ENCODE results near the gene PRKG1. TPM values are rescaled to one million over a fixed set of nuclear protein-coding genes. Genes with fewer than 3 reads are reported as not detected.

Gene PRKG1
- total and polyA plus RNA-seq, 2 donors (not counting 1 experiment from before 2014, with no cell fraction given) = 45.8 to 71.8 TPM

DNA sequence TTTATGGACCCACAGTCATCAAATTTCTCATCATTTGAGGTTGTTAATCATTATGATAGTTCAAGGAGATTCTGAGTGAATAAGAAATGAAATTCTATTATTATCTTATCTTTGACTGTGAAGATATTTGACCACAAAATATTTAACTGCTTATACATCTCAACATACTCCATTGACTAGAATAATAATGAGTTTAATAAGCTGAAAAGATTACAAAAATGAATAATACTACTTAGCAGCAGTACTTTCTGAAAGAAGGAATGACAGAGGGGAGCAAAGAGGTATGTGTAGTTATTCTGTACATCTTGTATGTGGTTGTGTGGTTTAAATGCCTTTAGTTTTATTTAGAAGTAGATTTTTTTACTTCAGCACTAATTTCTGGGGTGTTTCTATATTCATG lies 214.2 kb downstream of the PRKG1 start:
- Histone ChIP-seq H4K20me1 (ENCODE audit: control insufficient read depth, extremely low read depth, insufficient read depth, low read length) (no peaks in the 10 kb centered on the region), H3K4me1 (ENCODE audit: control insufficient read depth, extremely low read depth, insufficient read depth, low read length) (peaks cover 3% of the 10 kb centered on the region), H3K9me3 (ENCODE audit: control insufficient read depth, insufficient read depth, low read depth, low read length) (no peaks in the 10 kb centered on the region), H3K79me2 (ENCODE audit: control insufficient read depth, insufficient read depth, low read length) (no peaks in the 10 kb centered on the region), H3K27ac (ENCODE audit: insufficient read depth, low read length) (no peak overlapping the region), H3K27me3 (ENCODE audit: control insufficient read depth, insufficient read depth, low read length) (no peaks in the 10 kb centered on the region), H3K4me3 (replicated peaks in 1 of 4; ENCODE audit: control extremely low read depth in 1 of 4, insufficient read depth in 1 of 4, low read depth in 3 of 4, low read length in 4 of 4) (no peak overlapping the region), H2AFZ (ENCODE audit: low read length) (no peak overlapping the region), H3K36me3 (ENCODE audit: control insufficient read depth, insufficient read depth, low read length) (no peaks in the 10 kb centered on the region), H3K9ac (ENCODE audit: insufficient read depth, low read length) (no peak overlapping the region), H3K4me2 (ENCODE audit: extremely low read depth, insufficient read depth, low read length) (no peak overlapping the region)
- DNase-seq (ENCODE audit: low read depth in 2 of 2) = peak in 1 of 2 donors; percentile 60
- no peak for TF ChIP-seq EZH2 (IDR thresholded peaks at IDR 0.05; ENCODE audit: low read length, missing control alignments)
- TF ChIP-seq, protein P1, sequence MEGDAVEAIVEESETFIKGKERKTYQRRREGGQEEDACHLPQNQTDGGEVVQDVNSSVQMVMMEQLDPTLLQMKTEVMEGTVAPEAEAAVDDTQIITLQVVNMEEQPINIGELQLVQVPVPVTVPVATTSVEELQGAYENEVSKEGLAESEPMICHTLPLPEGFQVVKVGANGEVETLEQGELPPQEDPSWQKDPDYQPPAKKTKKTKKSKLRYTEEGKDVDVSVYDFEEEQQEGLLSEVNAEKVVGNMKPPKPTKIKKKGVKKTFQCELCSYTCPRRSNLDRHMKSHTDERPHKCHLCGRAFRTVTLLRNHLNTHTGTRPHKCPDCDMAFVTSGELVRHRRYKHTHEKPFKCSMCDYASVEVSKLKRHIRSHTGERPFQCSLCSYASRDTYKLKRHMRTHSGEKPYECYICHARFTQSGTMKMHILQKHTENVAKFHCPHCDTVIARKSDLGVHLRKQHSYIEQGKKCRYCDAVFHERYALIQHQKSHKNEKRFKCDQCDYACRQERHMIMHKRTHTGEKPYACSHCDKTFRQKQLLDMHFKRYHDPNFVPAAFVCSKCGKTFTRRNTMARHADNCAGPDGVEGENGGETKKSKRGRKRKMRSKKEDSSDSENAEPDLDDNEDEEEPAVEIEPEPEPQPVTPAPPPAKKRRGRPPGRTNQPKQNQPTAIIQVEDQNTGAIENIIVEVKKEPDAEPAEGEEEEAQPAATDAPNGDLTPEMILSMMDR (conservative IDR thresholded peaks at IDR 0.05 in 1 of 2, IDR thresholded peaks at IDR 0.05 in 1 of 2; ENCODE audit: low read depth in 1 of 2, low read length in 2 of 2) = no peak

DNA sequence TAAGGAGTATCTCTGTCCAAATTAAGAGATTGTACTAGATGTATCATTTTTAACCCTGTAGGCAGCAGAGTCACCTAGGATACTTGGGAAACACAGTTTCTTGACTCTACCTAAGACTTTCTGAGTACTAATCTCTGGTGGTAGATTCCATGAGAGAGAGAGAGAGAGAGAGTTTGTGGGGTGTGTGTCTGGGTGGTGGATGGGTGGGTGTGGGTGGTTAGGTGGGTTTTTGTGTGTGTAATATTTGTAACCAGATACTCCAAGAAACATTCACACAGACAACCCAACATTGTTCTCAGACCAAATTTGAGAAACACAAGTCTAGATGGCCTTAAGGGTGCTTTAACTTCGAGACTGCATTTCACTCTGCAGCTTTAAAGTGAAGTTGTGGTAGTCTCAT lies 215.2 kb downstream of the PRKG1 start:
- peaks cover 3% of the 10 kb centered on the region for H3K4me1 ChIP-seq (ENCODE audit: control insufficient read depth, extremely low read depth, insufficient read depth, low read length)
- no peaks in the 10 kb centered on the region for H3K27me3 ChIP-seq (ENCODE audit: control insufficient read depth, insufficient read depth, low read length)
- DNase-seq (ENCODE audit: low read depth in 2 of 2) = no peak
- no peak overlapping the region for H3K9ac ChIP-seq (ENCODE audit: insufficient read depth, low read length)
- H3K36me3 ChIP-seq (ENCODE audit: control insufficient read depth, insufficient read depth, low read length) = no peaks in the 10 kb centered on the region
- no peaks in the 10 kb centered on the region for H3K9me3 ChIP-seq (ENCODE audit: control insufficient read depth, insufficient read depth, low read depth, low read length)
- H3K27ac ChIP-seq (ENCODE audit: insufficient read depth, low read length) = no peak overlapping the region
- no peaks in the 10 kb centered on the region for H4K20me1 ChIP-seq (ENCODE audit: control insufficient read depth, extremely low read depth, insufficient read depth, low read length)
- no peak overlapping the region for H3K4me2 ChIP-seq (ENCODE audit: extremely low read depth, insufficient read depth, low read length)
- TF ChIP-seq, protein P1 (conservative IDR thresholded peaks at IDR 0.05 in 1 of 2, IDR thresholded peaks at IDR 0.05 in 1 of 2; ENCODE audit: low read depth in 1 of 2, low read length in 2 of 2) = no peak
- no peak for TF ChIP-seq EZH2 (IDR thresholded peaks at IDR 0.05; ENCODE audit: low read length, missing control alignments)
- no peaks in the 10 kb centered on the region for H3K79me2 ChIP-seq (ENCODE audit: control insufficient read depth, insufficient read depth, low read length)
- no peak overlapping the region for H2AFZ ChIP-seq (ENCODE audit: low read length)
- no peak overlapping the region for H3K4me3 ChIP-seq (replicated peaks in 1 of 4; ENCODE audit: control extremely low read depth in 1 of 4, insufficient read depth in 1 of 4, low read depth in 3 of 4, low read length in 4 of 4)

DNA sequence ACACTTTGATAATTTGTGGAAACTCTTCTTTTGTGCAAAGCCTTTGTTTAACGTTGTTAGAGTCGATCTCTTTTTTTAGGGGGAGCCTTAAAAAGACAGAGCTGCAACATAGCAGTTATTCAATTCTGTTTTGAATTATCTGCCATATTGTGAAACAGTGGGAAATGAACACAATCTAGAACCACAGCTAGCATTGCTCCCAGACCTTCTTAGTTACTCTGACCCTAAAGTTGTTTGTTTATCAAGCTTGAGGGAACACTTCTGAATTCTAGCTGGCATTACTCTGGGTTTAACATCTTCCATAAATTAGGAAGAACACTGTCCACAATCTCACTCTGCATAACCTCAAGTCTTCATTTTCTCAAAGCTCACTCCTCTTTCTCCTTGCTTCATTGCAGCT lies 217.7 kb downstream of the PRKG1 start:
- DNase-seq (ENCODE audit: low read depth in 2 of 2) = no peak
- Histone ChIP-seq H4K20me1 (ENCODE audit: control insufficient read depth, extremely low read depth, insufficient read depth, low read length) (no peaks in the 10 kb centered on the region), H3K4me3 (replicated peaks in 1 of 4; ENCODE audit: control extremely low read depth in 1 of 4, insufficient read depth in 1 of 4, low read depth in 3 of 4, low read length in 4 of 4) (no peak overlapping the region), H3K9ac (ENCODE audit: insufficient read depth, low read length) (no peak overlapping the region), H3K27ac (ENCODE audit: insufficient read depth, low read length) (no peak overlapping the region), H2AFZ (ENCODE audit: low read length) (no peak overlapping the region), H3K4me2 (ENCODE audit: extremely low read depth, insufficient read depth, low read length) (no peak overlapping the region), H3K36me3 (ENCODE audit: control insufficient read depth, insufficient read depth, low read length) (no peaks in the 10 kb centered on the region), H3K9me3 (ENCODE audit: control insufficient read depth, insufficient read depth, low read depth, low read length) (no peaks in the 10 kb centered on the region), H3K79me2 (ENCODE audit: control insufficient read depth, insufficient read depth, low read length) (no peaks in the 10 kb centered on the region), H3K27me3 (ENCODE audit: control insufficient read depth, insufficient read depth, low read length) (no peaks in the 10 kb centered on the region), H3K4me1 (ENCODE audit: control insufficient read depth, extremely low read depth, insufficient read depth, low read length) (peaks cover 5% of the 10 kb centered on the region)
- TF ChIP-seq EZH2 (IDR thresholded peaks at IDR 0.05; ENCODE audit: low read length, missing control alignments) = no peak
- TF ChIP-seq, protein P1 (conservative IDR thresholded peaks at IDR 0.05 in 1 of 2, IDR thresholded peaks at IDR 0.05 in 1 of 2; ENCODE audit: low read depth in 1 of 2, low read length in 2 of 2) = no peak
